ENCODE measurements around the gene GOLGA6B.
"Not testable (repeated sequence)": the region's sequence is repeated elsewhere in the genome, so short reads cannot be mapped to it uniquely, and the experiment has no call there.

Gene GOLGA6B

GRCh38 chr15:72654397-72654796 lies at the start of gene GOLGA6B:
Gene GOLGA6B (plus strand): TSS chr15:72654697. CDS start chr15:72654738, 41 bp downstream.
- DNase-seq: not testable (repeated sequence)

- DNase-seq: no peak
Observed at GRCh38 chr15:72604794-72605193, 49.7 kb upstream of the GOLGA6B start.

- not testable (repeated sequence) for DNase-seq
Observed at GRCh38 chr15:72608084-72608483, 46.4 kb upstream of the GOLGA6B start.

- no peak for DNase-seq
Observed at GRCh38 chr15:72609862-72610261, 44.6 kb upstream of the GOLGA6B start.

- not testable (repeated sequence) for DNase-seq
Observed at GRCh38 chr15:72612324-72612723, 42.2 kb upstream of the GOLGA6B start.

- no peak for DNase-seq
Observed at GRCh38 chr15:72614810-72615532, 39.5 kb upstream of the GOLGA6B start.

GRCh38 chr15:72615533-72616233 lies 38.8 kb upstream of the GOLGA6B start:
- not testable (repeated sequence) for DNase-seq

- no peak for DNase-seq
Observed at GRCh38 chr15:72616491-72617210, 37.8 kb upstream of the GOLGA6B start.

- DNase-seq: not testable (repeated sequence)
Observed at GRCh38 chr15:72623854-72624253, 30.6 kb upstream of the GOLGA6B start.

- not testable (repeated sequence) for DNase-seq
Observed at GRCh38 chr15:72626153-72626552, 28.3 kb upstream of the GOLGA6B start.

GRCh38 chr15:72628249-72629067 lies 26.0 kb upstream of the GOLGA6B start:
- peak; percentile 38 to 47 for DNase-seq

- DNase-seq: not testable (repeated sequence)
Observed at GRCh38 chr15:72629068-72629570, 25.4 kb upstream of the GOLGA6B start.

- peak; percentile 56 to 64 for DNase-seq
Observed at GRCh38 chr15:72636519-72637282, 17.8 kb upstream of the GOLGA6B start.

GRCh38 chr15:72639759-72640483 lies 14.6 kb upstream of the GOLGA6B start:
- DNase-seq: not testable (repeated sequence)

- not testable (repeated sequence) for DNase-seq
Observed at GRCh38 chr15:72642271-72642670, 12.2 kb upstream of the GOLGA6B start.

GRCh38 chr15:72648631-72649253 lies 5.8 kb upstream of the GOLGA6B start:
- not testable (repeated sequence) for DNase-seq

- DNase-seq: not testable (repeated sequence)
Observed at GRCh38 chr15:72656014-72656413, 1.5 kb downstream of the GOLGA6B start.

GRCh38 chr15:72661081-72661480 lies 6.6 kb downstream of the GOLGA6B start:
- not testable (repeated sequence) for DNase-seq

GRCh38 chr15:72663931-72664330 lies 9.4 kb downstream of the GOLGA6B start:
- not testable (repeated sequence) for DNase-seq

- not testable (repeated sequence) for DNase-seq
Observed at GRCh38 chr15:72665706-72666105, 11.2 kb downstream of the GOLGA6B start.

Data from activated T-cell treated with anti-CD3 and anti-CD28 coated beads, Interleukin-2, amount 50 U/mL, for 48 hours (primary cell).